GM21526 (cell line): ENCODE measurements around the gene ZBTB46.

ENCODE experiments used
- ATAC-seq: cut with Tn5 transposase; IDR thresholded peaks from one replicate; pipeline ENCODE4 v1.9.1; 2021; ENCODE audit warnings: moderate library complexity; ENCODE audit not compliant: unreplicated experiment, low FRiP score

Gene ZBTB46

DNA sequence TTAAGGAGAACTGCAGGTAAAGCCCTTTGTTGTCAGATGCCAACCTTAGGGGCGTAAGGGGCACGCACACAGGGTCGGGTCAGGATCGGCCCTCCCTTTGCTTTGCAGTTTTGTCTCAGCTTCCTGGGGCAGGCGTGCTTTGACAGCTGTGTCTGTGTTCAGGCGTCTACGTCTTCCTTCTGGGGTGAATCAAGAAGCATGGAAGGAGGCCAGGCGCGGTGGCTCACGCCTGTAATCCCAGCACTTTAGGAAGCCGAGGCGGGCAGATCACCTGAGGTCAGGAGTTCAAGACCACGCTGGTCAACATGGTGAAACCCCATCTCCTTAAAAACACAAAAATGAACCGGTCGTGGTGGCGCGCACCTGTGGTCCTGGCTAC, 121.9 kb downstream of the ZBTB46 start:
- ATAC-seq: no peak

- ATAC-seq: peak; percentile 9
Measured at GRCh38 chr20:63708301-63709148, 122.5 kb downstream of the ZBTB46 start.

DNA sequence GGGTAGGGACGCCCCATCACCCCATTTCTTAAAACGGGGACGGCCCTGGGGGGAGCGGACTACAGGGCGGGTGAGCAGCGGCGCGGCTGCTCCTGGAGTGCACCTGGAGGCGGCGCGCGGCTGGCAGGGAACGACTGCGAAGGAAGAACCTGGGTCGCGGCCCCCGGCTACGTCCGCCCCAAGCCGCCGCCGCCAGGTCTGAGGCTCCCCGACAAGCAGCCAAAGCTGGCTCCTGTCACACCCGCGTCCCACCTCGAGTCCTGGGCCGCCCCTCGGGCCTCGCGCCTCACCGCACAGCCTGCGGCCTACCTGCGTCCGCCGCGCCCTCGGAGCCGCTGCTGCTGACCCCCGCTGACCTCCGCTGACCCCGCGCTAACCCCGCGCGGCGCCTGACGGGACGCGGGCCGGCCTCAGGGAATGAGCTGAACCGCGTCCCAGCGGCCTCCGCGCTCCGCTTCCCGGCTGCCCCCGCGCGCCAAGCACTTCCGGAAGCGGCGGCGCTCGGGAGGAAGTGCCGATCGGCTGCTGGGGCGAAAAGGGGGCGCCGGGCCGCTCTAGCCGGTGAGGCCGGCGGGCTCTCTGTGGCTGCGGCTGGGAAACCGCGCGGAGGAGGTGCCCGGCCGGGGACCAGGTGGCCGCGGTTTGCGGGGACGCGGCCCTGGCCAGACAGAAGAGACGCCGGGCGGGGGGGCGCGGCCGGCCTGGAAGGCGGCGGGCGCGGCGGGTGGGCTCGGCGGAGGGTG, 123.3 kb downstream of the ZBTB46 start, which contains the start of the genes ARFRP1 and ZGPAT:
TSS of gene ARFRP1 (minus strand) at position 419 of the 743 bp plus-strand sequence. CDS start 885 bp downstream, outside the sequence.
TSS of gene ZGPAT (plus strand) at position 482 of the 743 bp plus-strand sequence. CDS start 542 bp downstream, outside the sequence.
- ATAC-seq: peak; percentile 48

- peak; percentile 22 for ATAC-seq
Measured at GRCh38 chr20:63706852-63707557, 124.1 kb downstream of the ZBTB46 start.

GRCh38 chr20:63706027-63706695, 124.9 kb downstream of the ZBTB46 start:
- no peak for ATAC-seq

- ATAC-seq: no peak
Measured at GRCh38 chr20:63705232-63706026, 125.6 kb downstream of the ZBTB46 start.

GRCh38 chr20:63704749-63705117, 126.3 kb downstream of the ZBTB46 start:
- no peak for ATAC-seq

- no peak for ATAC-seq
Measured at GRCh38 chr20:63703976-63704748, 126.9 kb downstream of the ZBTB46 start.

DNA sequence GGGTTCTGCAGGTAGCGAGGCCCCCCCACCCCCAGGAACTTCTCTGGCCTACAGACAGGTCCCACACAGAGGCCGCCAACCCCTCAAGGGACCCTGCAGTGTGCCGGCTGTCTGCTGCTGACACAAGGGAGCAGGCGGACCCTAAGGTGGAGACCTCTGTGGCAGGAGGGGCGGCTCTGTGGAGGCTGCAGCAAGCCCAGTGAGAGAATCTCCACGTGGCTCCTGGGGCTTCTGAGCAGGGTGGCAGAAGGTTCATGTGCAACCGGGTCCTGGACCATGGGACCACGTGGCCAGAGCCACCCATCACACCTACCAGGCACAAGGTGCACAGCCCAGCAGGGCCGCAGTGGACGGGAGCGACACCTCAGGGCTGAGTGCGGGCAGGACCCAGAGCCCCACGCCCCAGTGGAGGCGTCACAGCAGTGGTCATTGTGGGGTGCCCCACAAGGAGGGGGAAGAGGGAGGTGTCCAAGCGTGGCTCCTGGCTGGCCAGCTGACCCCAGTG, 127.5 kb downstream of the ZBTB46 start:
- ATAC-seq: no peak

GRCh38 chr20:63702751-63703470, 128.2 kb downstream of the ZBTB46 start:
- ATAC-seq: no peak

DNA sequence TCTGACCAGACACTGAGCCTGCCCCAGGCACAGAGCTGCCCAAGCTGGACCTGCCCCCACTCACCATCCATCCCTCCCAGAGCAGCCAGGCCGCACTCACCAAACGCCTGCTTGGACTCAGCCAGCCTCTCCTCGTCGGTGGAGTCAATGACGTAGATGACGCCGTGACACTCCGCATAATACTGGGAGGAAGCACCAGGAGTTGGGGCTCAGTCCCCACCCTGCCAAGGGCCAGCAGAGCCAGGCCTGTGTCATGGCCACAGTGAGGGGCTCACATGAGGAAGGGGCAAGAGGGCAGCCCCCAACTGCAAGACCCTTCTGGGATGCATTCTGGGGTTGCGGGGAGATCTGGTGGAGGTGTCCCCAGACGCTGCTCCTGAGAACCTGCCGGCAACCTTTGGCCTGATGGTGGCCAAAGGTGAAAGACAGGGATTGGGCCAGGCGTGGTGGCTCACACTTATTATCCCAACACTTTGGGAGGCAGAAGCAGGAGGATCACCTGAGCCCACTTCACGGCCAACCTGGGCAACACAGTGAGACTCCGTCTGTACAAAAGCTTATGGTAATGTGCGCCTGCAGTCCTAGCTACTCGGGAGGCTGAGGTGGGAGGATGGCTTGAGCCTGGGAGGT, 128.9 kb downstream of the ZBTB46 start:
- ATAC-seq: no peak

DNA sequence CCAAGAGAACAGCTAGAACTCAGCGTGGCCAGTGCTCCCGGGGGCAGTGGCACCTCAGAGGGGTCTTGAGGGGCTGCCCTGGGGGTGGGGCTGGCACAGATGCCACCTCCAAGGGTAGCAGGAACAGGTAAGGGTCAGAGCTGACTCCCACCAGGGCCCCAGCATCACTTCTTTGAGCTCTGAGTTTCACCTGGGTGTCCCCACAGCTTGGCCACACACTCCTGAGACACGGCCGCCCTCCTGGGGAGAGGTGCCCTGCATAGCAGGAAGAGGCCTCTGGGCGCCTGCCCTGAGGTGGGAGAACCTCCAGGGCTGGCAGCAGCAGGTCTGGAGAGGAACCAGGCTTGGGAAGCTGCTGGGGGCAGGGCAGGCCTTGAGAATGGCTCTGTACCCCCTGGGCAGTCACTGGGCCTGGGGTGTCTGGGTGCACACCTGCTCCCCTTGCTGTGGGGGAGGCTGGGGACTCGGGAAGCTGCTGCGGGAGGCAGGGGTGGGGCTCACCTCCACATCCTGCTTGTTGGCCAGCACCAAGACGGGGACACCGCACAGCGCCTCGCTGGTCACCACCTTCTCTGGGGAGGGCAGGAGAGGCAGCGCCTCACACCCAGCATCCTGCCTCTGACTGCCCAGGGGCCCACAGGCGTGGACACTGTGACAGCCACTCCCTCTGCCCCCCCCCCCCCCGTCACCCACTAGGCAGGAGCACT, 129.6 kb downstream of the ZBTB46 start:
- no peak for ATAC-seq

GRCh38 chr20:63701051-63701328, 130.1 kb downstream of the ZBTB46 start:
- no peak for ATAC-seq

GRCh38 chr20:63700199-63701050, 130.6 kb downstream of the ZBTB46 start:
- ATAC-seq: no peak

DNA sequence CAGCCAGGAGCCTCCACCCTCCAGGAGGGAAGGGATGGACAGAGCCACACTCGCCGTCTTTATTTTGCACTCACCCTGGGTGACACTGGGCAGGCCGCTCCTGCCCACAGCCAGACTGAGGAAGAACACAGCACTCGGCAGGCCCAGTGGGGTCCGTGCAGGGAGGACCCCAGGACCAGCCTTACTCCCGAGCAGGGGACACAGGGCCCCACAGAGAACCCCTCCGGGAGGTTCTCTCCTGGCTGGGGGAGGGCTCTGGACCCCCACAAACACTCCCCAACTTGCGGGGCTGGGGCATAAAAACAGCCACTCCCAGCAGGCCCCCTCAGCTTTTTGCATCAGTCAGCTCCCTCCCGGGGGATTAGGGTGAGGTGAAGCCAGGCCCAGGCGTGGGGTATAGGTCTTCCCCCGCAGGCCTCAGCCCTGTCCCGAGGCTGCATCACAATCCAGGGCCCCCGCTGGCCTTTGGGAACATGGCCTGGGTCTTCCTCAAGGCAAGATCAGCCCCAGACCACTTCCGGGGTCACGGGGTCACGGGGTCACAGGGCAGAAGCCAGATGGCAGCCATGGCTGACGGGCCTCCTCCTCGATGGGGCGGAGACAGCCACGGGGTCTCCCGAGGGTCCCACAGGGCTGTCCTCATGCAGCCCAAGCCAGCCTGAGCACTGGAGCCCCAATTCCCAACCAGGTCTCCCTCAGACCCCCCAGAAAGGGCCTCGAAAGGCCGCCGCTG, 131.4 kb downstream of the ZBTB46 start:
- ATAC-seq: no peak
